Measurements from ENCODE around the gene ONECUT1.

ONECUT1 gene

DNA sequence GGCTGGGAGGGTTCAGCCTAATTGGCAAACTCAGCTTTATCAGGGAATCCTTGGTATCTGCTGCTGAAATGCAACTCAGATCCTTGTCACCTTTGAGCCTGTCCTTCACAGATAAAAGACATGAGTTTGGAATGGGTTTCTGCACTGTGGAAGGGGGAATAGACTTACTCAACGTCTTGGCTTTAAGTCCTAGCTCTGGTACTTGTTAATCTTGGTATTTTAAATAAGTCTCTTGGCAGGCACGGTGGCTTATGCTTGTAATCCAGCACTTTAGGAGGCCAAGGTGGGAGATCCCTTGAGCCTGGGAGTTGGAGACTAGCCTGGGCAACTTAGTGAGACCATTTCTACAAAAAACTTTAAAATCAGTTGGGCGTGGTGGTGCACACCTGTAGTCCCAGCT lies 55.8 kb downstream of the ONECUT1 start:
- TF ChIP-seq, protein P1, sequence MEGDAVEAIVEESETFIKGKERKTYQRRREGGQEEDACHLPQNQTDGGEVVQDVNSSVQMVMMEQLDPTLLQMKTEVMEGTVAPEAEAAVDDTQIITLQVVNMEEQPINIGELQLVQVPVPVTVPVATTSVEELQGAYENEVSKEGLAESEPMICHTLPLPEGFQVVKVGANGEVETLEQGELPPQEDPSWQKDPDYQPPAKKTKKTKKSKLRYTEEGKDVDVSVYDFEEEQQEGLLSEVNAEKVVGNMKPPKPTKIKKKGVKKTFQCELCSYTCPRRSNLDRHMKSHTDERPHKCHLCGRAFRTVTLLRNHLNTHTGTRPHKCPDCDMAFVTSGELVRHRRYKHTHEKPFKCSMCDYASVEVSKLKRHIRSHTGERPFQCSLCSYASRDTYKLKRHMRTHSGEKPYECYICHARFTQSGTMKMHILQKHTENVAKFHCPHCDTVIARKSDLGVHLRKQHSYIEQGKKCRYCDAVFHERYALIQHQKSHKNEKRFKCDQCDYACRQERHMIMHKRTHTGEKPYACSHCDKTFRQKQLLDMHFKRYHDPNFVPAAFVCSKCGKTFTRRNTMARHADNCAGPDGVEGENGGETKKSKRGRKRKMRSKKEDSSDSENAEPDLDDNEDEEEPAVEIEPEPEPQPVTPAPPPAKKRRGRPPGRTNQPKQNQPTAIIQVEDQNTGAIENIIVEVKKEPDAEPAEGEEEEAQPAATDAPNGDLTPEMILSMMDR (conservative IDR thresholded peaks at IDR 0.05), result no peak
- no peak for TF ChIP-seq ZFX (IDR thresholded peaks at IDR 0.05)
- no peak overlapping the region for H3K27ac ChIP-seq

DNA sequence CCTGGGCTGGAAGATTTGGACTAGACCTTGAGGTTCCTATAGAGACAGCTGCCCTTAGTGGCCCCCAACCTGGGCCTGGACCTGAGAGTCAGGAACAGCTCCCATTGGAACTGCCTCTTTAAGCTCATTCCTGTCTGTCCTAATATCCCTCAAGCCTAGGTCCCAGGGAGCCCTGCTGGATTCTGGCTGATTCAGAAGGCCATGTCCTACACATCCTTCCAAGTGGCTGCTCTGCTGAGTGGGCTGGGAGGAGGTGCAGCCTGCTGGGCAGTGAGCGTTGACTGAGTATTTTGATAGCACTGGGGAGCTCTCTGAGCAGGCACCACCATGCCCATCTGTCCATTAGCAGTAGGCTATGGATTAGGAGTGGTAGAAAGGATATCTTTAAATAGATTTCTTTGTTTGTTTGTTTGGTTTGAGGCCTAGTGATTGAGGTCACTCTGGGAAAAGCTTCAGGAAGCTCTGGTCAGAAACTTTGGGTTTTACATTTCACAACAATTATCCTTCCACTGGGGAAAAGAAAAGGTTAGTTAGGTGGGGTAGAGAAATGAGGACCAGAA lies 56.4 kb downstream of the ONECUT1 start:
- TF ChIP-seq, protein P1 (conservative IDR thresholded peaks at IDR 0.05), result no peak
- no peak for TF ChIP-seq ZFX (IDR thresholded peaks at IDR 0.05)
- no peak overlapping the region for H3K27ac ChIP-seq

DNA sequence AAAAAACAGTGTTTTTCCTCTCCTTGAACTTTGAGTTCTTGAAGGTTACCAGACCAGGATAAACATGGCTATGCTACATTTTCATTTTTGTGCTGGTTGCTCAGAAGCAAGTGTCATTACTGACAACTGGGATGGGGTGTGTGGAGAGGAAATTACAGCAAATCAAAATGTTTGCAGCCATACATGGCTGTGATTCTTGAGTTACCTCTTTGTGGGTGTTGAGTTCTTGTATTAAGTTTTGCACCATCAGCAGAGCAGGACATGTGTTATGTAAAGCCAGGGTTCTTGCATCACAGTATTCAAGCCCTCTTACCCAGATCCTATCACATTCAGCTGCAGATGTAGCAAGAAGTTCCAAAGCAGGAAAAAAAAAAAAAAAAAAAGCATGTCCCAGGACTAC lies 57.0 kb downstream of the ONECUT1 start:
- H3K27ac ChIP-seq, result no peak overlapping the region
- no peak for TF ChIP-seq ZFX (IDR thresholded peaks at IDR 0.05)
- TF ChIP-seq, protein P1 (conservative IDR thresholded peaks at IDR 0.05), result no peak

DNA sequence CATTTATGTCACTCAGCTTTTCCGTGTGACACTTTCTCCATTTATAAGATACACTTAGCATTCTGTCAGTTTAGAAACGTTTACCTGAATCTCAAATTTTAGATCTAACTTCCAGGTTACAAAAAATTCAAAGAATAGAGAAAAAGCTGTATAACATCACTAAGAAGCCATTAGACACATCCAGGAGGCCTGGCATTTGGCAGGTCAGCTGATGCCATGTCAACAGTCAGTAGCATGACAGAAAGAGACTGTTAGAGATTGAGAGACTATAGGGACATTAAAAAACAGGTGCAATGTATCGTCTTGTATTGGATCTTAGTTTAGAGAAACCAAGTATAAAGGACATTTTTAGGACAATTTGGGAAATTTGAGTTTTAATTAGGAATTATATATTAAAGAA lies 57.6 kb downstream of the ONECUT1 start:
- no peak overlapping the region for H3K27ac ChIP-seq
- TF ChIP-seq, protein P1 (conservative IDR thresholded peaks at IDR 0.05), result no peak
- no peak for TF ChIP-seq ZFX (IDR thresholded peaks at IDR 0.05)

DNA sequence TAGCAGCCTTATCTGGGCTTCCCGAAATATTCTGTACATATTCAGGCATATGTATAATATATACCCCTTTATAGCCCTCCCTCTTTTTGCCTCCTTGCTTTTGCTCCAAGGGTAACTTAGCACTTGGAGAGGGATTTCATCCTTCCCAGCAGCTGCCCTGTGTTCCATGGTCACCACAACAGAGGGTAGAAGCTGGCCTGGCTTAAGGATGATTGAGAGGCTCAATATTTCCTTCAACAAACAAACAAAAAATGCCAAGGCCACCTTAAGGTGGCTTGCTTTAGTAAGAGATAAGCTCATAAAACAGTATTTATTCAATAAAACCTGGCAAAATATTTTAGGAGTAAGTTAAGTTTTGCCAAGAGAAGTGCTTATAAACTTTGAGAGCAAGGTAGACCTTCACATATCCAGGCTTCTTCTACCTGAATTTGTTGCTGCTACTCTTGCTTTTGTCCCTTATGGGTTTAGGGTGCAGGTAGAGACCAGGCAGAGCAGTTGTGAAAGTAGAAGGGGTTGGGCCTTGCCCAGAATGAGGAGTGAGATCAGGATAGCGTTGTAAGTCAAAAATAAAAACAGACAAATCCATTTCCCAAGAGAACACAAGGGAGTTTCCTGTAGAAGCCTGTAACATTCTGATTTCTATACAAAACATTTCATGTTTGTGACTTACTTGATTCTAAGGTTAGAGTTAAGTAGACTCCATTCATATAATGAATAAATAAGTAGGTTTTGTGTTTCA lies 58.2 kb downstream of the ONECUT1 start:
- TF ChIP-seq, protein P1 (conservative IDR thresholded peaks at IDR 0.05), result no peak
- no peak for TF ChIP-seq ZFX (IDR thresholded peaks at IDR 0.05)

DNA sequence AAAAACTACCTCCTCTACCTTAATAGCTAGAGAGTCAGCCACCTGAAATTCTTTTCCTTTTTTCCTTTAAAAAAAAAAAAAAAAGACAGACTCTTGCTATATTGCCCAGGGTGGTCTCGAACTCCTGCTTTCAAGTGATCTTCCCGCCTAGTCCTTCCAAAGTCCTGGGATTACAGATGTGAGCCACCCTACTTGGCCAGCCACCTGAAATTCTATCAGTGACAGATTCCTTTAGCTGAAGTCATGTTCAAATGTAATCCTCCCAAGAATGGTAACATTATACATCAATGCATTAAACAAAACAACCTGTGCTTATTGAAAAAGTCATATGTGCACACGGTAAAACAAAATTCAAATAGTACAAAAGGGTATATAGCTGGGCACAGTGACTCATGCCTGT lies 59.1 kb downstream of the ONECUT1 start:
- TF ChIP-seq ZFX (IDR thresholded peaks at IDR 0.05), result no peak
- TF ChIP-seq, protein P1 (conservative IDR thresholded peaks at IDR 0.05), result no peak
- no peak overlapping the region for H3K27ac ChIP-seq

More for the DNA sequence above, 58.2 kb downstream of the ONECUT1 start:
- no peak overlapping the region for H3K27ac ChIP-seq

DNA sequence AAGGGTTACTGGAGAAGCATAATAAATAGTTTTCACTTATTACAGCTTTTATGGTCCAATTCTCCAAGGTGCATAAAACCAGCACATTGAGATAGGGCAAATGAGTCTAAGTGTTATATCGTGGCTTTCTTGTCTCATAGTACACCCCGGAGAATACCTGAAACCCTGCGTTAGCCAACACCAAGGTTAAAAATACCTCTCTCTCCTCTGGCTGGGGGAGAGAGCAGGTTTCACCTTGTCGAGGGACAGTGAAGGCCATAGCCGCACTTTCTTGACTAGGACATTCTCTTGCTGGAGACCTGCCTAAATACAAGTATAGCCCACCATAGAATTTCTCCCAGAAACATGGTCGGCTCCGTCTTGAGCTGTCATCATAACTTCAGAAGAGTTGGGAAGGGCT lies 59.5 kb downstream of the ONECUT1 start:
- H3K27ac ChIP-seq, result no peak overlapping the region
- TF ChIP-seq, protein P1 (conservative IDR thresholded peaks at IDR 0.05), result no peak
- no peak for TF ChIP-seq ZFX (IDR thresholded peaks at IDR 0.05)
